Measurements from ENCODE around the gene CCDC171.
"Not testable (repeated sequence)": the region's sequence is repeated elsewhere in the genome, so short reads cannot be mapped to it uniquely, and the experiment has no call there.

Gene CCDC171

GRCh38 chr9:15570769-15571168, 17.9 kb downstream of the CCDC171 start:
- no peak for DNase-seq (ENCODE audit: low read depth)

GRCh38 chr9:15572200-15572770, 19.4 kb downstream of the CCDC171 start:
- no peak for DNase-seq (ENCODE audit: low read depth)

GRCh38 chr9:15576350-15577050, 23.7 kb downstream of the CCDC171 start:
- no peak for DNase-seq (ENCODE audit: low read depth)

GRCh38 chr9:15578714-15579113, 25.9 kb downstream of the CCDC171 start:
- no peak for DNase-seq (ENCODE audit: low read depth)

GRCh38 chr9:15584379-15584778, 31.5 kb downstream of the CCDC171 start:
- no peak for DNase-seq (ENCODE audit: low read depth)

- DNase-seq (ENCODE audit: low read depth), result no peak
Measured at GRCh38 chr9:15592317-15592716, 39.5 kb downstream of the CCDC171 start.

- DNase-seq (ENCODE audit: low read depth), result not testable (repeated sequence)
Measured at GRCh38 chr9:15592940-15593339, 40.1 kb downstream of the CCDC171 start.

GRCh38 chr9:15600666-15601330, 48.0 kb downstream of the CCDC171 start:
- not testable (repeated sequence) for DNase-seq (ENCODE audit: low read depth)

GRCh38 chr9:15606643-15607472, 54.0 kb downstream of the CCDC171 start:
- no peak for DNase-seq (ENCODE audit: low read depth)

GRCh38 chr9:15612962-15613361, 60.1 kb downstream of the CCDC171 start:
- no peak for DNase-seq (ENCODE audit: low read depth)

GRCh38 chr9:15617782-15618181, 64.9 kb downstream of the CCDC171 start:
- DNase-seq (ENCODE audit: low read depth), result no peak

- no peak for DNase-seq (ENCODE audit: low read depth)
Measured at GRCh38 chr9:15618540-15619331, 65.9 kb downstream of the CCDC171 start.

- DNase-seq (ENCODE audit: low read depth), result no peak
Measured at GRCh38 chr9:15622318-15622971, 69.6 kb downstream of the CCDC171 start.

GRCh38 chr9:15635752-15636151, 82.9 kb downstream of the CCDC171 start:
- no peak for DNase-seq (ENCODE audit: low read depth)

- no peak for DNase-seq (ENCODE audit: low read depth)
Measured at GRCh38 chr9:15640121-15640520, 87.3 kb downstream of the CCDC171 start.

- no peak for DNase-seq (ENCODE audit: low read depth)
Measured at GRCh38 chr9:15641291-15641690, 88.4 kb downstream of the CCDC171 start.

GRCh38 chr9:15642369-15642962, 89.6 kb downstream of the CCDC171 start:
- DNase-seq (ENCODE audit: low read depth), result no peak

- DNase-seq (ENCODE audit: low read depth), result no peak
Measured at GRCh38 chr9:15670246-15670645, 117.4 kb downstream of the CCDC171 start.

- DNase-seq (ENCODE audit: low read depth), result no peak
Measured at GRCh38 chr9:15670894-15671293, 118.1 kb downstream of the CCDC171 start.

GRCh38 chr9:15693701-15694100, 140.9 kb downstream of the CCDC171 start:
- DNase-seq (ENCODE audit: low read depth), result no peak

- no peak for DNase-seq (ENCODE audit: low read depth)
Measured at GRCh38 chr9:15696979-15697378, 144.1 kb downstream of the CCDC171 start.
